HL-60/S4 treated with phorbol 12-myristate 13-acetate at 8.2 ng/mL for 4 days and 3 days (cell line): ENCODE results near the gene HMGN1.

ENCODE experiments used
- in situ Hi-C: fragments of 300-500 bp; cut with MboI; formaldehyde crosslinking; loops from 2 replicates; pipeline ENCODE4 v1.15.0; 2022; ENCODE audit warnings: low sequenced_read_pairs

Gene HMGN1

DNA sequence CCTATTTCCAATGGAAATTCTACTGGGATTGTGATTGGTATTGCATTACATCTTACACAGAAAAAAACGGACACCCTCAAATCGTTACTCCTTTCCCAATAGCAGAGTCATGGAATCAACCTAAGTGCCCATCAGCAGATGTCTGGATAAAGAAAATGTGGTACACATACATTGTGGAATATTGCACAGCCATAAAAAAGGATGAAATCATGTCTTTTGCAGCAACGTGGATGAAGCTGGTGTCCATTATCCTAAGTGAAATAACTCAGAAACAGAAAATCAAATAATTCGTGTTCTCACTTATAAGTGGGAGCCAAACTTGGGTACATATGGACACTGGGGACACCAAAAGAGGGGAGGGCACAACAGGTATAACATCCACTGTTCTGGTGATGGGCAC is 14.3 kb downstream of the HMGN1 start:
- in situ Hi-C loops: no loop called here

DNA sequence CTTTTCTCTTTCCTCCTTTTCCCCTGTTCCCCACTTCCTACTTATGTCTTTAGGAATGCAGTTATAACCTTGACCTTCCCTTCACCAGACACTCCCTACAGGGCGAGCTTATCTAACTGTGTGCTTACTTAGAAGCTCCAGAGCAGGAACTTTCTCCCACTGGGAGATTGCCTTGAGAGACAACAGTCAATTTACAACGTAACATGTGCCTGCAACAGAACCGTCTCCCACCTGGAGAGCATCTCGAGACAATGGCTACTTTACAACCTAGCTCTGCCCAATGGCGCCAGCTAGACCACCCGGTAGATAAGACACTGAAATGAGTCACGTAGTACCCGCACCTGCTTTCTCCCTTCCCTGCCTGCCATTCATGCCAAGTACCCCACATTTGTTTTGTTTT is 16.7 kb downstream of the HMGN1 start:
- in situ Hi-C loops: no loop called here

DNA sequence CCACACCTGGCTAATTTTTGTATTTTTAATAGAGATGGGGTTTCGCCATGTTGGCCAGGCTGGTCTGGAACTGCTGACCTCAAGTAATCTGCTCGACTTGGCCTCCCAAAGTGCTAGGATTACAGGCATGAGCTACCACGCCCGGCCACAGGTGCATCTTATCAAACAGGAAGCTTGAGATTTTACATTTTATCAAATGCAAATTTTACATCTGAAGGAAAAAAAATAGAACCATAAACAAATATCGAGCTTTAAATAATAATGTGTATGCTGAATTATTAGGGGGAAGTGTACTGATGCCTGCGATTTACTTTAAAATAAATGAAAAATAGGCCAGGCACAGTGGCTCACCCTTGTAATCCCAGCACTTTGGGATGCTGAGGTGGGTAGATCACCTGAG is 18.9 kb downstream of the HMGN1 start:
- in situ Hi-C loops: no loop called here

DNA sequence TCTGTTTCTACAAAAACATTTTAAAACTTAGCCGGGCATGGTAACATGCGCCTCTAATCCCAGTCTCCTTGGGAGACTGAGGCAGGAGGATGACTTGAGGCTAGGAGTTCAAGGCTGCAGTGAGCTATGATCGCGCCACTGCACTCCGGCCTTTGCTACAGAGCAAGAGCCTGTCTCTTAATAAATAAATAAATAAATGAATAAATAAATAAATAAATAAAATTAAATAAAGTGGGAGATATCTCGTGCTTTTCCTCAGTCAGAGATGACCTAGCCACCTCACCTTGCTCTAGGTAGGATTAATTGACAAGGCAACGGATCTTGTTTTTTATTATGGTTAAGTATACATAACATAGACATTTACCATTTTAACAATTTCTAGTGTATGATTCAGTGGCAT is 21.2 kb downstream of the HMGN1 start:
- in situ Hi-C loops: no loop called here

DNA sequence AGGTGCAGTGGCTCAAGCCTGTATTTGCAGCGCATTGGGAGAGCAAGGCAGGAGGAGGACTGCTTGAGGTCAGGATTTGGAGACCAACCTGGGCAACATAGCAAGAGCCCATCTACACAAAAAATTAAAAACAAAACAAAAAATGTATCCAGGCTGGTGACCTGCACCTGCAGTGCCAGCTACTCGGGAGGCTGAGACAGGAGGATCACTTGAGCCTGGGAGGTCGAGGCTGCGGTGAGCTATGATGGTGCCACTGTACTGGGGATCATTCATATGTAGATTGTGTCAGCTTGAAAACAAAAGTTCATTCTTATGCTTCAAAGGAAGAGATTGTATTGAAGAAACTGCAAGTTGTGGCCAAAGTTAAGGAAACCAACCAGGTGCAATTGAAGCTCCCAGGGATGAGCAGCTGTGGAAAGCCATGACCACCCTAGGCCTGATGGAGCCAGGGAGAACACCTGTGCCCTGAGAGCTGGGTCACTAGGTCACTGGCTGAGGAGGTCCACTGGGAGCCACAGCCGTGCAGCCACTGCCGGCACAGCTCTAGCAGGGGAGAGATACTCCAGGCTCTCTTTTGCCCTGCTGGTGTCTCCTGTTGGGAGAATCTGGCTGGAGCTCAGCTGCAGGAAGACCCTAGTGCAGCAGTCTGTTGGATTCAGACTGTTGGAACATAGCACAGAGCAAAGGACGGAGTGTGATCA is 22.1 kb downstream of the HMGN1 start:
- in situ Hi-C loops: no loop called here

DNA sequence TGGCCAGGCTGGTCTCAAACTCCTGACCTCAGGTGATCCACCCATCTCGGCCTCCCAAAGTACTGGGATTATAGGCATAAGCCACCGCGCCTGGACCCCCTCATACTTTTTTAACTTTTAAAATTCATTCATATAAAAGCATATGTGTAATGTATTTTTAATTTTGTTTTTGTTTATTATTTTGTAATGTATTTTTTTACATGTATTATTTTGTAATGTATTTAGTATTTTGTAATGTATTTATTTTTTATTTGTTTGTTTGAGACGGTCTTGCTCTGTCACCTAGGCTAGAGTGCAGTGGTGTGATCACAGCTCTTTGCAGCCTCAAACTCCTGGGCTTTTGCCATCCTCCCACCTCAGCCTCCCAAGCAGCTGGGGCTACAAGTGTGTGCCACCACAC is 23.4 kb downstream of the HMGN1 start:
- in situ Hi-C loops: no loop called here

DNA sequence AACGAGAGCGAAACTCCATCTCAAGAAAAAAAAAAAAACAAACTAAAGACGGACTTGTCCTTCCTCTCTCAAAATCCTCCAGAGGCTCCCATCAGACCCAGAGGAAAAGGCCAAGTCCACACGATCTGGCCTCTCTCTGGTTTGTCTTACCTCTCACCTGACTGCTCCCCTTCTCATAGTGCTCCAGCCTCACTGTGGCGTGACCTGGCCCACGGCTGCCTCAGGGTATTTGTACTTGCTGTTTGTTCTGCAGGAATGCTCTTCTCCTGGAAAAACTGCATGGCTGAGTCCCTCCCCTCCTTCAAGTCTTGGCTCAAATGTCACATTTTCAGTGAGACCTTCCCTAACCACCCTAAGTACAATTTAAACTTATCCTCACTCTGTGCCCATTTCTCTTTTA is 27.5 kb downstream of the HMGN1 start:
- in situ Hi-C loops: no loop called here

DNA sequence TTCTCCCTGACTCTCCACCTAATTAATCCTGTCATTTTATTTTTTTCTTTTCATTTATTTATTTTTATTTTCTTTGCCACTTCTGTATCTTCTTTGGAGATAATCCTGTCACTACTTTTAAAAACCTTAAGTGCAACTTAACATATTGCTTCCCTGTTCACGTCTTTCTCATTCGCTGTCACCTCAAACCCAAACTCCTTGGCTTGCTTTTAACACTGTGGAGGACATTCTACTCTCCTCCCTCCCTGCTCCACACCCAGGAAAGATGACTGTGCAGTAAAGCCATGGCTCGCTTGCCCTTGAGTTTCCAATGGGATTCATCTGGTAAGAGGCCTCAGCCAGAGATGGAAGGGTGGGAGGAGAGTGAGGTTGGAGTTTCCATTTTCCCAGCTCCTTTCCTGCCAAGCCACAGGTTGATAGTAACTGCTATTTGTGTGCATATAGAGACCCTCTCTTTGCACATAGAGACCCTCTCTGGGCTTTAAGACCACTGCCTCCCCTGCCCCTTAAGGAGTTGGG is 29.0 kb downstream of the HMGN1 start:
- in situ Hi-C loops: no loop called here

DNA sequence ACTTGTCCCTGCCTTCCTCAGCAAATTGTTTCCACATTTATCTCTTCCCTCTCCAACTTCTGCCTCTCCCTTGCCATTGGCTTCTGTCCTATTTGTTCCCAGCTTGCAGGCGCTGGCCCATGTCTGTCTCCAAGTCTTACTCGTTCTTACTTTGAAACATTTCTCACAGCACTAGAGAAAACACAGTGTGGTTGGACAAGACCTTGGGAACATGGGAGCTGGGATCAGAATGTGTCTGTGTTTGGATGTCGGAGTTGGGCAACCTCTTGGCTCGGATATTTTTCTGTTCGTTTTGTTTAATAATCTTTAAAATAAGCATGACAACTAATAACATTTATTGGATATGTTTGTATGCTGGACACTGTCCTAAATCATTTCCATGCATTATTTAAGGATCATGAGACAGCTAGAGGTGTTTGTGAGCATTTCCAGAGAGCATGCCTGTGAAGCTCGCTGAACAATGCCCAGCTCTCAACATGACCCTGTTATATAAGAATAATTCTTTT is 29.6 kb downstream of the HMGN1 start:
- in situ Hi-C loops: no loop called here

DNA sequence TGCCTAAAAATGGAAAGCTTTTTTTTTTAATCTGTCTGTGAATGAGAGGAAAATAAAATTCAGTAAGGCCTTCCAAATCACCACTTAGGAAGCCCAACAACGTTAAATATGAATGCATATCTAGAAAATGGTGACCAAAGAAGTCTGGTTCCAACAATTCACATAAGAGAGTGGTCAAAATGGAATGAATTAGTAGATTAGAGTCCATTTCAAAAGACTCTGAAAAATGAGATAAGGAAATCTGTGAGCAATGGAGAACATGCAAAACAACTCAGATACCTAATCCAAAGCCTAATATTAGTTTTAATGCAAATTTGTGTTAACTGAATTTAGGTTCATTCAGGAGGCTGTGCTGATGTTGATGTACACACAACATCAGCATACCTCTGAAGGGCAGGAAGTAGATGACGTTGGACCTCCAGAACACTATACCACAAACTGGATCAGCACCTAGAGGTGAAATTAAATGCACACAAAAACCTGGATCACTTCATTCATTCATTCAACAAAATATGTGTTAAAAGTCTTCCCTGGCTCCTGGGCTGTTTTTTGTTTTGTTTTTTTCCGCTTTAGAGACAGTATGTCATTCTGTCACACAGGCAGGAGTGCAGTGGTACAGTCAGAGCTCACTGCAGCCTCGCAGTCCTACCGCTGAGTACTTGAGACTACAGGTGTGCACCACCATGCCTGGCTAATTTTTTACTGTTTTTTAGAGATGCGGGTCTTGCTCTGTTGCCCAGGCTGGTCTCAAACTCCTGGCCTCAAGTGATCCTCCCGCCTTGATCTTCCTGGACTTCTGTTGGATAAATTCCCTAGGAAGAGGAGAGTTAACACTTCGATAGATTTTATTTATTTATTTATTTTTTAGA is 30.6 kb downstream of the HMGN1 start:
- in situ Hi-C loops: no loop called here

DNA sequence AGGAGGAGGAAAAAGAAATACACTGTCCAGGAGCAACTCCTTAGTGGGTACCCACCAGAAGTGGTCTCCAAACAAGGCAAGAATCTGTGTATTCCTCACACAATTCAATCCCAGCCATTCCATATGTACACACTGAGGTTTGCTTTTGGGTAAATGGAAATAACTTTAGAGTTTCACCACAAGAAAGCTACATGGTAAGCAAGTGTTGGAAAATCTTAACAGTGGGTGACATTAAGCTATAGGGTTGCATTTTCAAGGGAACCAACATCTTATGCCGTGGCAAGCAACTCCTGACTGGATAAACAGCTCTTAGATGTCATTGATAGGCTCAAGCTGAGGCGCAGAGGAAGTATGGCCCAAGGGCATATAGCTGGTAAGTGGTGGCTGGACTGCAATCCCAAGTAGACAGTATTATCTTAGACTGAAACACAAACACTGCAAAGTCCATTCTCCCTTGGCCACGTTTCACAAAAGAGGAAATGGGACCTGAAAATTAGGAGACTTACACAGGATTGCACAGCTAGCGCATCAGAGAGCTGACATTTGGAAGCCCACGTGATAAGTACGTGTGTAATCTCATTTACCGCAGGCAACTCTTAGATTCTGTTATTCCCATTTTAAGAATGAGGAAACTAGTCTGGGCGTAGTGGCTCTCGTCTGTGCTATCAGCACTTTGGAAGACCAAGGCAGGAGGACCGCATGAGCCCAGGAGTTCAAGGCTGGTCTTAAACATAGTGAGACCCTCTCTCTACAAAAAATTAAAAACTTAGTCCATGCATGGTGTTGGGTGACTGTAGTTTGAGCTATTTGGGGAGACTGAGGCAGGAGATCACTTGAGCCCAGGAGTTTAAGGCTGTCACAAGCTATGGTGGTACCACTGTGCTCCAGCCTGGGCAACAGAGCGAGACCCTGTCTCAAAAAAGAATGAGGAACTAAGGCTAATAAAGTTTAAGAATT is 31.5 kb downstream of the HMGN1 start:
- in situ Hi-C loops: no loop called here

DNA sequence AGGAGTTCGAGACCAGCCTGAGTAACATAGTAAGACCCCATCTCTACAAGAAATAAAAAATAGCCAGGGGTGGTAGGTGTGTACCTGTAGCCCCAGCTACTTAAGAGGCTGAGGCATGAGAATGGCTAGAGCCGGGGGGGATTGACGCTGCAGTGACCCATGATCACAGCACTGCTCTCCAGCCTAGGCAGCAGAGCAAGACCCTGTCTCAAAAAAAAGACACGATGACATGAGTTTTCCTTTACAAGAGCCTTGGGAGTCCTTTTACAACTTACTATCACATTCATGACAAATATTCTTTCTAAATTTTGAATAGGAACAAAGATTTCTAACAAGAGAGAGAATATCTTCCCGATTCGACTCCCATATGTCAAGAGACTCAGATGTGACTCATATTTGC is 32.2 kb downstream of the HMGN1 start:
- in situ Hi-C loops: no loop called here

DNA sequence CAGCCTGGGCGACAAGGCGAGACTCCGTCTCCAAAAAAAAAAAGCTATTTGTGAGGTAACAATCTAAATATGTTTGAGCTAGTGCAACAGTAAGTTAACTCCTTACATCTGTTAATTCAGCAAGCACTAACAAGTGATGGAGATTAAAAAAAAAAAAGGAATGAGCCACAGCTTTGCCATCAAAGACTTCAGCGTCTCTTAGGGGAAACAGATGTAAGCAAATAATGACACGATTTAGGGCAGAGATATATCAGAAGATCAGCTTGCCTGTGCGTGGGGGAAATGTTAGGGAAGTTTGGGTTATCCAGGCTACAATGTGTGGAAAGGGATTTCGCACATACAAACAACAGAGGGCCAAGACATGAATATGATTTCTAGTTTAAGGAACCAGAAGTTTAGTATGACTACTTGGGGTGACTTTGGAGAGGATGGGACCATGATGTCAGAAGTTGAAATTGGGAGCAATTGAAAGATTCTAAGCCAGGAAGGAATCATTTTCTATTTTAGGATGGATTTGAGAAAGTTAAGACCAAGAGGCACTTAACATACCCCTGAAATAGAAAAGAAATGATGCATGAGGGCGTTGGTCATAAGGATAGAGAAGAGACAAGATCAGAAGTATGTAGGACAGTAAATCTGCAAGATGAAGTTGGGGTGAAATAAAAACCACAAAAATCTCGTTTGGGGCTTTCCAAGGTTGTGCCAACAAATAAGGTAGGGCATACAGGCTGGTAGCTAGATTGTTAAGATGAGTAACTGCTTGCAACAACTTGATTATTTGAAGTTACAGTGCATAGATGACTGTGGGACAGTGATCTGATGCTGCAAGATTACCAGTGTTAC is 33.1 kb downstream of the HMGN1 start:
- in situ Hi-C loops: no loop called here

DNA sequence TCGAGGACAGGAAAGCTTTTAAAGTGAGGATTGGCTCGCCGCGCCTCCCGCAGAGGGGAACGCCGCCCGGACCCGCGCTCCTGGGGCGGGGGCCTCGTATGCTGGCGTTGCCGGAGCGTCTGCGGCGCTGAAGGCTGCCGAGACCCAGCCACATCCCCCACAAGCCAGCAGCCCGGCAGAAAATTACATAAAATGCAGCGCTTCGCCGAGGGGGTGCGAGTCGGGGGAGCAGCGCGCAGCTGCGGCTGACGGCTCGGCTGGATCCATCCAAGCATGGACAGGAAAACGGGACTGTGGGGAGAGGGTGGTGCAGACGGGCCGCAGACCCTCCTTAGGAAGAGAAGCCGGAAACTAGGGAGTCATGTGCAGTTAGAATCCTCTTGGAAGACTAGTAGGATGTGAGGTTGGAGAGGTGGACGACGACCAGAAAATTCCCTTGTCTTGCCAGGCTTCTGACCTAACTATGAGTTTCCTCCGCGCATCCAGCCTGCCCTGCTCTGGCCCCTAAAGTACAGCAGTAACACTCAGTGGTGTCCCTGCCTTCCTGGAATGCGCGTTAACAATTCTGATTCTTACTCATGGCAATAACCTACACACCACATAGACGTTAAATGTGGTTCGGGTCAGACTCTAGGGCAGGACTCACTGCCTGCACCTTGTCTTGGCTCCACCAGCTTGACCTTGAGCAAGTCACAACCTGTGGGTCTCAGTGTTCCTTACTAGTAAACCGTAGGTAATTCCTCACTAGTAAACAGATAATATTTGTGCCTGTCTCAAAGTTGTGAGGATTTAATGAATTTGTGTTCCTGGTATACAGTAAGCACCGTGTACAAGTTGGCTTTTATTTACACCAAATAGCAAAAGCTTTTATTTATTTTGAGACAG is 34.5 kb downstream of the HMGN1 start:
- in situ Hi-C loops: no loop called here

DNA sequence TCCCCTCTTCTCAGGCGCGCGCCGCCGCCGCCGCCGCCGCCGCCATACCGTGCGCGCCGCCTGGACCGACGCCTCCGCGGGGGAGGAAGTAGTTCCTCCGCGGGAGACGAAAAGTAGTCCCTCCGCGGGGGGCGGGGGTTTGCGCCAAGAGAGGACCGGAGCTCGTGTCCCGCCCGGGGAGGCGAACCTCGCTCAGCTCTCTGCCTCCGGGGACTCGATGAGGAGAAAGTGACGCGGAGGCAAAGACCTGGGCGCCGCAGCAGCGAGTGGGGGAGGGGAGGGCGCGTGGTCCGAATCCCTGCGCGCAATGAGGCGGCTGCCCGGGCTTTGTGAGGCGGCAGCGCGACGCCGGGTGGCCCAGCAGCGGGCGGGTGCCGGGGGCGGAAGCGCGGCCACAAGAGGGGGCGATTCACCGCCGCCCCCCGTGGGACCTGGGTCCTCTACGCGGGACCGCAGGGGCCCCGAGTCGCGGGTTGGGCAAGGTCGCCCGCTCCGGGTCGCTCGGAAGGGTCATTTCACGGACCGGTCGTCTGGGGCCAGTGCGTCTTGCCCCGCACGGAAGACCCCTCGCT is 35.2 kb downstream of the HMGN1 start, which contains the start of gene BRWD1:
Gene BRWD1 (minus strand): TSS at position 62 of the 572 bp plus-strand sequence. CDS start 141 bp downstream, outside the sequence.
- in situ Hi-C loops: no loop called here

DNA sequence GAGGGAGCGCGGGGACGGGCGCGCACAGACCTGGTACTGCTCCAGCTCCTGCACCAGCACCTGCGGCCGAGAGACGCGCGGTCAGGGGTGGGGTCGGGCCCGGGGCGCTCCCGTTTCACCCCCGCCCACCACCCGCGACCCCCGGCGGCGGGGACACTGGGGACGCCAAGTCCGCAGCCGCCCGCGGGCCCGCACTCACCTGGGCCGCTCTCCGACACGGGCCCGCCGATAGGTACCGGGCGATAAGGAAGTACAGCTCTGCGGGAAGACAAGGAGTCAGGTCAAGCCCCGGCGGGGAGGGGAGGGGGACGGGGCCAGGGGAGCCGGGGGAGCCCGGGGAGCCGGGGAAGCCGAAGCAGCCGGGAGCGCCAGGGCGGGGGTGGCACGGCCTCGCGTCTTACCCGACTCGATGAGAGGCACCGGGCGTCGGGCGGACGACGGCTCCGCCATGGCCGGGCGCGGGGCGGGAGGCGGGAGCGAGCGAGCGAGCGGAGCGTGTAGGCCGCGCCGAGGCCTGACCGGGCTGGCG is 35.8 kb downstream of the HMGN1 start:
- in situ Hi-C loops: no loop called here

DNA sequence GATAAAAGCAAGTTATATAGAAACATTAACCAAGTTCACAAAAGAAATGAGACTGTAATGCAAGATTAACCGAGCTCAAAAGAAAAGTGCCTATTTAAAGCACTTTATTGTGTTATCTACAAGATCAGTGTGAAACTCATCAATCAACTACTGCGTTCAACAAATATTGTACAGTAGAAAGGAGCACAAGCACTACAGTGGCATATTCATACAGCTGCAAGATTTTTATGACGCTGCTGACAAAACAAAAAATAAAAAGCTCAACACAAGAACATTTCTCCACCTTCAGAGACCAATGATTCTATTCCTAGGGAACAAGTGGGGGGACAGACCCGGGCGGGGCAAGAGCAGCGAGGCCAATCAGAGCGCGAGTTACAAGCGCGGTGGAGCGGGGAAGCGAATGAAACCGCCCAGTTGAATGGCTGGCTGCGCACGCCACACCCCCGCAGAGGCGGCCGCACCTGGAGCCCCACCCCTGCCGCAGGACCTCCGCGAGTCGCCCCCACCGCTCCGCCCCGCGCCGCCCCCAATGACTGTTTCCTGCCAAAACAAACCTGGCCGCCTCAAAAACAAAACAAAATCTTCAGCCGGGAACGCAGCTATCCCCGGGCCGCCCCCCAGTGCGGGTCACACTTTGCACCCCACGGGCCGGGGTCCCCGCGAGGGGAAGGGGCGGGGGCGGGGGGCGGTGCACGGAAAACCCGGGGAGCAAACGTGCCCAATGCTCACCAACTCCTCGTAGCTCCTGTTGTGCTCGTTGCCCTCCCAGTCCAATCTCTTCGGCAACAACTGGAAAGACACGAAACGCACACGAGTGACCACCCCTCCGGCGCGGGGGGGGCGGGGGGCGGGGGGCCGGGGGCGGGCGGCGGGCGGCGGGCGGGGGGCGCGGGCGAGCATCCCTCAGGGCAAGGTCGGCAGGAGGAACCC is 36.5 kb downstream of the HMGN1 start:
- in situ Hi-C loops: no loop called here
